ENCODE results near the gene GPR107. TPM values are rescaled to one million over a fixed set of nuclear protein-coding genes. Genes with fewer than 3 reads are reported as not detected.
A peak's percentile ranks its signal among the peaks of the same experiment; 100 is the strongest.

The GPR107 gene
- total and polyA plus RNA-seq, 8 donors: 5.1 to 19.8 (median 15.1) TPM

DNA sequence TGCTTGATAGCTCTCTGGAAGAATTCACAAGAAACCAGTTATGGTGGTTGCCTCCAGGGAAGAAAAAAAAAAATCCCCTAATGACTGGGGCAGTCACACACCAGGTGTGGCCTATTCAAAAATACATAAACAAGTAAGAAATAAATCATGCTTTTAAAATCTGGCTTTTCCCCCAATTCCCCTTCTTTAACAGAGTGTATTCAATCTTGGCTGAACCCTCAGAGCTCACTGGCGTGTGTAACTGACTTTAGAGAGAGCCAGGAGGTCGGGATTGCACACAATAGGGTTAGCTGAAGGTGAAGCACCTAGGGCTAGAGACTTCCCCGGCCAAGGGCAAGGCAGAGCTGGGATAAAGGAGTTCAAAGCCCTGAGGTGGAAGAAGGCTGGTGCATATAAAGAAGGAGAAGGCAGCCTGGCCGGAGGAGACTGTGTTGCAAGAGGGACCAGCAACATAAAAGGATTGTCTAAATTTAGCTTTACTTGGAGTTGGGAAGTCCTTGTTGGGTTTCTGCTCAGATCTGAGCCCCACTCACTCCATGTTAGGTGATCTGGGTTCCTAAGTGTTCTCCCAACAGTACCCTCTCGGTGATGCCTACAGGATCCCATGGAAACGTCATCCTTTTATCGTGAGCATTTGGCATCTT lies 30.4 kb upstream of the GPR107 start:
- Histone ChIP-seq H3K4me3 (no peak overlapping the region), H3K36me3 (no peaks in the 10 kb centered on the region), H3K27ac (no peak overlapping the region), H3K4me1 (peaks cover 0 to 7% (median 0%) of the 10 kb centered on the region in 3 donors), H3K9me3 (no peaks in the 10 kb centered on the region), H3K27me3 (no peaks in the 10 kb centered on the region)
- DNase-seq: no peak
- WGBS, 2 donors: 76 to 86% methylated on average over 7 of the region's 7 CpGs
- TF ChIP-seq CTCF (IDR thresholded peaks at IDR 0.05): no peak
- peak in 1 of 4 donors; percentile 54 for ATAC-seq
- no peak for FAIRE-seq
- intact Hi-C loops (cut with DNase I): no loop called here

DNA sequence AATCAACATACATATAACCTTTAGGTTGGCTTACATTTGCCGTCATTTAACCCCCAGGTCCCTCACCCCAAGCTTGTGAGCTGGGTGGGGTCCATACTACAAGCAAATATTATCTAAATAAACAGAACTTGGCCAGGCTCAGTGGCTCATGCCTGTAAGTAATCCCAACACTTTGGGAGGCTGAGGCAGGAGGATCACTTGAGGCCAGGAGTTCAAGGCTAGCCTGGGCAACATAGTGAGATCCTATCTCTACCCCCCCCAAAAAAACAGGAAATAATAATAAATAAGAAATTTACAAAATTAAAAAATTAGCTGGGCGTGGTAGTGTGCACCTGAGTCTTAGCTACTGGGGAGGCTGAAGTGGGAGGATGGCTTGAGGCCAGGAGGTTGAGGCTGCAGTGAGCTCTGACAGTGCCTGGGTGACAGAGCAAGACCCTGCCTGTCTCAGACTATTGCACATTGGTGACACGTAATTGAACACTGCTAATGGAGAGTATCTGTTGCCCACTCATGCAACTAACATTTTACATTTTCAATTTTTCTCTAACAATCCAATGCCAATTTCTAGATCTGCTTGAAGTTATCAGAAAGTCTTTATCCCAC lies 29.6 kb upstream of the GPR107 start:
- DNase-seq (no peak), FAIRE-seq (no peak), ATAC-seq (no peak)
- Histone ChIP-seq H3K36me3 (no peaks in the 10 kb centered on the region), H3K4me3 (no peak overlapping the region), H3K27me3 (no peaks in the 10 kb centered on the region), H3K27ac (no peak overlapping the region), H3K4me1 (peaks cover 0 to 12% (median 0%) of the 10 kb centered on the region in 3 donors), H3K9me3 (no peaks in the 10 kb centered on the region)
- TF ChIP-seq CTCF (IDR thresholded peaks at IDR 0.05): no peak
- WGBS, 2 donors: 95 to 100% methylated on average over 3 of the region's 3 CpGs
- intact Hi-C loops (cut with DNase I): no loop called here

GRCh38 chr9:130024597-130024994 lies 29.1 kb upstream of the GPR107 start:
- Histone ChIP-seq H3K36me3 (no peaks in the 10 kb centered on the region), H3K4me1 (peaks cover 0 to 14% (median 0%) of the 10 kb centered on the region in 3 donors), H3K4me3 (no peak overlapping the region), H3K27ac (no peak overlapping the region), H3K27me3 (no peaks in the 10 kb centered on the region), H3K9me3 (no peaks in the 10 kb centered on the region)
- intact Hi-C loops (cut with DNase I): no loop called here
- ATAC-seq: peak in 3 of 4 donors; percentile 38 to 46 (median 45)
- WGBS, 2 donors: 59 to 65% methylated on average over 5 of the region's 5 CpGs
- FAIRE-seq: no peak
- DNase-seq: no peak
- TF ChIP-seq CTCF (IDR thresholded peaks at IDR 0.05): no peak

GRCh38 chr9:130026583-130027340 lies 26.9 kb upstream of the GPR107 start:
- no peak for TF ChIP-seq CTCF (IDR thresholded peaks at IDR 0.05)
- Histone ChIP-seq H3K4me1 (peaks cover 0 to 14% (median 0%) of the 10 kb centered on the region in 3 donors), H3K9me3 (no peaks in the 10 kb centered on the region), H3K27me3 (no peaks in the 10 kb centered on the region), H3K4me3 (no peak overlapping the region), H3K36me3 (no peaks in the 10 kb centered on the region), H3K27ac (no peak overlapping the region)
- intact Hi-C loops (cut with DNase I): no loop called here
- FAIRE-seq (no peak), DNase-seq (no peak), ATAC-seq (no peak)
- 94% methylated on average over 2 of the region's 2 CpGs for WGBS, 2 donors

Data from pancreas (tissue), 10 donors.